ENCODE results near the gene GPR55. TPM values are rescaled to one million over a fixed set of nuclear protein-coding genes. Genes with fewer than 3 reads are reported as not detected.

Gene GPR55
- total and polyA plus RNA-seq, 2 donors (not counting 3 experiments of a cell fraction or from before 2014, with no cell fraction given), result not detected

GRCh38 chr2:230916218-230916617 is 8.8 kb downstream of the GPR55 start:
- no peak overlapping the region for H3K9ac ChIP-seq (replicated peaks; ENCODE audit: extremely low read depth, insufficient read depth, low read length)
- H3K4me3 ChIP-seq (replicated peaks in 1 of 3; ENCODE audit: insufficient read depth in 1 of 3, low read depth in 1 of 3, low read length in 3 of 3), result no peak overlapping the region
- DNase-seq (ENCODE audit: low read depth, low spot score) (no peak), FAIRE-seq (no peak)
- dilution Hi-C loops (cut with MboI; ENCODE audit: extremely low pct_ligation_motif_present, low sequenced_read_pairs), result no loop called here
- TF ChIP-seq GATA2 (IDR thresholded peaks at IDR 0.05; ENCODE audit: insufficient read depth, insufficient read length, low read depth, low read length) (no peak), MYC (IDR thresholded peaks at IDR 0.05; ENCODE audit: low read depth, low read length) (no peak), MAX (IDR thresholded peaks at IDR 0.05; ENCODE audit: insufficient read depth, insufficient read length) (no peak), POLR2A (IDR thresholded peaks at IDR 0.05; ENCODE audit: low read depth, low read length) (no peak), FOS (IDR thresholded peaks at IDR 0.05; ENCODE audit: borderline replicate concordance, insufficient read depth, low read length) (no peak), JUN (IDR thresholded peaks at IDR 0.05; ENCODE audit: borderline replicate concordance, insufficient read depth, insufficient read length, low read depth) (no peak), EZH2 (IDR thresholded peaks at IDR 0.05; ENCODE audit: borderline replicate concordance, low read depth, low read length, severe bottlenecking) (no peak), CTCF (IDR thresholded peaks at IDR 0.05; ENCODE audit: extremely low read depth in 1 of 2, insufficient read depth in 1 of 2, low read depth in 1 of 2, low read length in 2 of 2) (no peak), POLR2AphosphoS5 (IDR thresholded peaks at IDR 0.05; ENCODE audit: insufficient read depth, low read depth, low read length) (no peak)
- H3K79me2 ChIP-seq (ENCODE audit: control insufficient read depth, insufficient read depth, low read length), result no peaks in the 10 kb centered on the region
- H3K4me2 ChIP-seq (ENCODE audit: insufficient read depth, low read length), result no peak overlapping the region
- intact Hi-C loops (cut with micrococcal nuclease), result no loop called here
- no peak overlapping the region for H3K27ac ChIP-seq (ENCODE audit: insufficient read depth, low read depth, low read length)
- no peak overlapping the region for H2AFZ ChIP-seq (ENCODE audit: low read depth, low read length)
- H3K9me1 ChIP-seq (replicated peaks; ENCODE audit: control insufficient read depth, extremely low read depth, insufficient read depth, low read length), result no peaks in the 10 kb centered on the region
- no peaks in the 10 kb centered on the region for H4K20me1 ChIP-seq (replicated peaks; ENCODE audit: control insufficient read depth, extremely low read depth, insufficient read depth, low read length)
- no TSS peak for BruUV-seq (replicated peaks)
- POLR2A ChIA-PET, result no interaction called here
- peaks cover 2 to 20% of the 10 kb centered on the region in 2 experiments for H3K27me3 ChIP-seq (ENCODE audit: control insufficient read depth in 2 of 2, insufficient read depth in 2 of 2, low read length in 2 of 2)
- H3K4me1 ChIP-seq (ENCODE audit: control insufficient read depth, extremely low read depth, insufficient read depth, low read length), result no peaks in the 10 kb centered on the region
- CTCF ChIA-PET, result no interaction called here
- no peaks in the 10 kb centered on the region for H3K36me3 ChIP-seq (ENCODE audit: control insufficient read depth in 2 of 2, extremely low read depth in 1 of 2, insufficient read depth in 2 of 2, low read length in 2 of 2)
- no peaks in the 10 kb centered on the region for H3K9me3 ChIP-seq (replicated peaks; ENCODE audit: control insufficient read depth, insufficient read depth, low read length)

Measured in endothelial cell of umbilical vein (primary cell).